Neural cell (in vitro differentiated cells): ENCODE results near the gene TSC22D3. TPM values are rescaled to one million over a fixed set of nuclear protein-coding genes. Genes with fewer than 3 reads are reported as not detected.

Experiments
- H2AFZ ChIP-seq: fragments of 200-600, 300-800 bp; sonication (generic), shearing (Covaris generic); 2 replicates; pipeline ENCODE4 v1.6.0; 2014; ENCODE audit warnings: low read depth, mild to moderate bottlenecking, antibody characterized with exemption, low read length, moderate library complexity
- H3F3A ChIP-seq: fragments of 200-600 bp; shearing (Covaris generic); 2 replicates; pipeline ENCODE4 v1.6.1; 2016; ENCODE audit warnings: mild to moderate bottlenecking, moderate library complexity, mixed read lengths, antibody characterized with exemption, low read length; ENCODE audit not compliant: insufficient read depth, poor library complexity, severe bottlenecking
- H3K27ac ChIP-seq: fragments of 200-600, 300-800 bp; sonication (generic), shearing (Covaris generic); 2 replicates; pipeline ENCODE4 v1.5.1; 2014; ENCODE audit warnings: mild to moderate bottlenecking, low read length, moderate library complexity
- H3K27me3 ChIP-seq: fragments of 300-800, 200-600 bp; sonication (generic), shearing (Covaris generic); 2 replicates; pipeline ENCODE4 v1.6.0; 2014; ENCODE audit warnings: mild to moderate bottlenecking, low read depth, low read length, moderate library complexity; ENCODE audit not compliant: insufficient read depth
- H3K36me3 ChIP-seq: fragments of 300-800, 200-600 bp; sonication (generic), shearing (Covaris generic); 2 replicates; pipeline ENCODE4 v1.5.1; 2014; ENCODE audit warnings: mild to moderate bottlenecking, antibody characterized with exemption, low read length, moderate library complexity; ENCODE audit not compliant: insufficient read depth
- H3K4me2 ChIP-seq: fragments of 300-800, 200-600 bp; sonication (generic), shearing (Covaris generic); 2 replicates; pipeline ENCODE4 v1.6.0; 2014; ENCODE audit warnings: mild to moderate bottlenecking, low read length
- H3K4me3 ChIP-seq: fragments of 300-800, 200-600 bp; sonication (generic), shearing (Covaris generic); 2 replicates; pipeline ENCODE4 v1.5.1; 2014; ENCODE audit warnings: mild to moderate bottlenecking, low read length, moderate library complexity
- H3K79me2 ChIP-seq: fragments of 200-600 bp; shearing (Covaris generic); replicated peaks from 2 replicates; pipeline ENCODE4 v1.6.0; 2014; ENCODE audit warnings: mild to moderate bottlenecking, low read length, moderate library complexity; ENCODE audit not compliant: insufficient read depth
- H3K9ac ChIP-seq: fragments of 300-800, 200-600 bp; sonication (generic), shearing (Covaris generic); 2 replicates; pipeline ENCODE4 v1.6.1; 2016; ENCODE audit warnings: mild to moderate bottlenecking, low read length, mixed read lengths
- H3K9me2 ChIP-seq: fragments of 200-600 bp; shearing (Covaris generic); 2 replicates; pipeline ENCODE4 v1.6.1; 2016; ENCODE audit warnings: mild to moderate bottlenecking, low read length, mixed read lengths; ENCODE audit not compliant: insufficient read depth
- H3K9me3 ChIP-seq: fragments of 200-600, 300-800 bp; sonication (generic), shearing (Covaris generic); 2 replicates; pipeline ENCODE4 v1.6.1; 2016; ENCODE audit warnings: mild to moderate bottlenecking, mixed run types, low read length, moderate library complexity, mixed read lengths
- H4K20me1 ChIP-seq: fragments of 200-600 bp; shearing (Covaris generic); 2 replicates; pipeline ENCODE4 v1.6.1; 2016; ENCODE audit warnings: mild to moderate bottlenecking, mixed run types; ENCODE audit not compliant: insufficient read depth
- CTCF ChIP-seq: fragments of 450-650 bp; IDR thresholded peaks from 2 replicates; pipeline ENCODE4 v1.5.1; 2014; ENCODE audit warnings: antibody characterized with exemption, mild to moderate bottlenecking, moderate library complexity; ENCODE audit not compliant: poor library complexity, severe bottlenecking
- EP300 ChIP-seq: fragments of 450-650 bp; conservative IDR thresholded peaks from 2 replicates; pipeline ENCODE4 v1.6.1; 2014; ENCODE audit warnings: antibody characterized with exemption, mild to moderate bottlenecking, moderate library complexity; ENCODE audit not compliant: poor library complexity, severe bottlenecking
- EZH2 ChIP-seq: fragments of 200-600, 300-800 bp; shearing (Covaris generic), sonication (generic); IDR thresholded peaks from 2 replicates; pipeline ENCODE4 v1.6.1; 2014; ENCODE audit warnings: antibody characterized with exemption, low read length, borderline replicate concordance, mild to moderate bottlenecking; ENCODE audit not compliant: insufficient read depth, poor library complexity, severe bottlenecking
- MXI1 ChIP-seq: fragments of 450-650 bp; conservative IDR thresholded peaks from 2 replicates; pipeline ENCODE4 v1.6.1; 2014; ENCODE audit warnings: antibody characterized with exemption, mild to moderate bottlenecking; ENCODE audit not compliant: poor library complexity, severe bottlenecking
- POLR2AphosphoS5 ChIP-seq: IDR thresholded peaks from 2 replicates; pipeline ENCODE4 v1.6.1; 2012
- RAD21 ChIP-seq: fragments of 450-650 bp; conservative IDR thresholded peaks from 2 replicates; pipeline ENCODE4 v1.6.1; 2014; ENCODE audit warnings: antibody characterized with exemption, mild to moderate bottlenecking, moderate library complexity
- REST ChIP-seq: IDR thresholded peaks from 2 replicates; pipeline ENCODE4 v1.6.1; 2012; ENCODE audit warnings: borderline replicate concordance
- SMC3 ChIP-seq: fragments of 450-650 bp; conservative IDR thresholded peaks from 2 replicates; pipeline ENCODE4 v1.6.1; 2014; ENCODE audit warnings: antibody characterized with exemption, mild to moderate bottlenecking, moderate library complexity; ENCODE audit not compliant: poor library complexity
- TAF1 ChIP-seq: IDR thresholded peaks from 2 replicates; pipeline ENCODE4 v1.6.1; 2012; ENCODE audit warnings: low read depth
- polyA plus RNA-seq: library from polyadenylated mRNA; depleted of rRNA; stranded (reverse); fragments of >200 nt; gene quantifications from 2 replicates; pipeline ENCODE4 v1.2.3, GENCODE V29; 2014

Gene TSC22D3
- polyA plus RNA-seq, 1 donor from 2014 or later: 96.8 TPM

GRCh38 chrX:107766470-107767150 is 9.0 kb downstream of the TSC22D3 start:
- no peaks in the 10 kb centered on the region for H3K27me3 ChIP-seq
- no peaks in the 10 kb centered on the region for H3K36me3 ChIP-seq
- H3K9me2 ChIP-seq: no peaks in the 10 kb centered on the region
- no peak for TF ChIP-seq CTCF
- TF ChIP-seq RAD21: no peak
- no peak for TF ChIP-seq TAF1
- TF ChIP-seq SMC3: no peak
- no peak for TF ChIP-seq POLR2AphosphoS5
- TF ChIP-seq EZH2: no peak
- TF ChIP-seq MXI1: no peak
- TF ChIP-seq REST: no peak
- TF ChIP-seq EP300: no peak
- H3F3A ChIP-seq: no peaks in the 10 kb centered on the region
- no peak overlapping the region for H3K4me3 ChIP-seq
- no peaks in the 10 kb centered on the region for H3K9me3 ChIP-seq
- H3K27ac ChIP-seq: no peak overlapping the region
- no peak overlapping the region for H2AFZ ChIP-seq
- no peaks in the 10 kb centered on the region for H3K79me2 ChIP-seq
- no peak overlapping the region for H3K4me2 ChIP-seq
- no peak overlapping the region for H3K9ac ChIP-seq
- H4K20me1 ChIP-seq: no peaks in the 10 kb centered on the region

- H3K4me3 ChIP-seq: no peak overlapping the region
- no peak overlapping the region for H3K27ac ChIP-seq
- no peak for TF ChIP-seq CTCF
- H3K4me2 ChIP-seq: no peak overlapping the region
- no peaks in the 10 kb centered on the region for H4K20me1 ChIP-seq
- H3K9me2 ChIP-seq: no peaks in the 10 kb centered on the region
- H3K9me3 ChIP-seq: no peaks in the 10 kb centered on the region
- H2AFZ ChIP-seq: no peak overlapping the region
- H3K27me3 ChIP-seq: no peaks in the 10 kb centered on the region
- H3K36me3 ChIP-seq: no peaks in the 10 kb centered on the region
- no peaks in the 10 kb centered on the region for H3F3A ChIP-seq
- H3K79me2 ChIP-seq: no peaks in the 10 kb centered on the region
- H3K9ac ChIP-seq: no peak overlapping the region
Measured at GRCh38 chrX:107764845-107765608, 10.6 kb downstream of the TSC22D3 start.
